Stimulated activated CD4-positive, alpha-beta T cell treated with anti-CD3 and anti-CD28 coated beads, Interleukin-12 subunit alpha, Interleukin-12 subunit beta, amount 100 ng/mL, for 24 hours (primary cell): ENCODE data around the gene ANKS3.

ENCODE experiments used
- DNase-seq, 2 experiments: peaks; one replicate each; pipeline ENCODE4 v3.0.0-alpha.2; 2020; ENCODE audit warnings: low read depth in 2 of 2

Gene ANKS3

DNA sequence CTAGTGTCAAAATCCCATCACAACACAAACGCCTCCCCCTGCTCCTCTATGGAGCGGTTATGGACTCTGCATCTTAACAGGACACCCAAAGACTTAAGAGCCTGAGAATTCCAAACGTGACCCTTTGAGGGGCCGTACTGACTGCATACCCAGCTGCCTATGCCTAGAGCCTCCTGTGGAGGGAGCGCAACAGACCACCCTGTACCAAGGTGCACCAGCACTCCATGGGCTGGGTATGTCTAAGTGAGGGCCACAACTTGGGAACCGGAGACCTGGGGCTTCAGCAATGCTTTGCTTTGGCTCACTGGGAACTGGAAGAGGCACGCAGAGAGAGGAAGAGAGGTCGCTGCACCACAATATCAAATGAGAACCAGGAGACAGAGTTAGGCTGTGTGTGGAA lies 5.4 kb downstream of the ANKS3 start:
- no peak for DNase-seq

DNA sequence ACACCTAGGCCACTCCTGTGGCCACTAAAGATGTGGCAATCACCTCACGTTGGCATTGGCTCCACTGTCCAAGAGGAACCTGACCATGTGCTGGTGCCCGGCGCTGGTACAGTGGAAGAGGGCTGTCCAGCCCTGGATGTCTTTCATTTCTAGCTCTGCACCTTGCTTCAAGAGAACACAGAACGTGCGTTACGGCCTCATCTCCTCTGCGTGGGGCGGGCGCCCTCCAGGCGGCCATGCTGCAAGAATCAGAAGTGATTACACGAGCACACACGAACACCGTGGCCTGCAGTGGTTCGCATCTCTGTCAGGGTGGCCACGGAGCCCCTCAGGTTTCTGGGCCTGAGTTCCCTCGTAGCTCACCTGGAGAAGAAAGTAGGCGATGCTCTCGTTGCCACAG lies 7.5 kb downstream of the ANKS3 start:
- no peak for DNase-seq

DNA sequence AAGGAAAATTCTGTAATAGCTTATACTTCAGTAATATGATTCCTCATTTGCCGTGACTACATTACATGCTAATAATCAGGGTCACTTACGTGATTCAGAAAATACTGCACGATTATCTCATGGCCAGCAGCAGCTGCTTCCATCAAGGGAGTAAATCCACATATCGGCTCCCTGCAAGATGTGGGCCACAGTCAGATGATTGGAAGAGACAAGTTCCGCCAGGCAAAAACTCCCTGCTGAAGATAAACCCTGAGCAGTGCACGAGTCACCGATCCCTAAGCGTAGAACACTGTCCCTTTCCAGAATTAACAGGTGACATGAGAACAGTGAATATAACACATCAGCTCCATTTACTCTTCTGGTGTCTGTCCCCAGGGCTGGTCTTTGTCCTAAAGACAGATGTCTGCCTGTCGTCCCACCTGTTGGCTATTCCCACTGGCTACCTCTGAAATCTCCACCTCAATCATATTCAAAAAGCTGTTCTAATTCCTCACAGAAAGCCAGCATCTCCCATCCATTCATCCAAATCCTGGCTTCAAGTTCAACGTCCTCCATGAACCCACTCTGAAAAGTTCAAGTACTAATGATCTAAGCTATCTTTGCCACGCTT lies 9.3 kb downstream of the ANKS3 start:
- DNase-seq: no peak

DNA sequence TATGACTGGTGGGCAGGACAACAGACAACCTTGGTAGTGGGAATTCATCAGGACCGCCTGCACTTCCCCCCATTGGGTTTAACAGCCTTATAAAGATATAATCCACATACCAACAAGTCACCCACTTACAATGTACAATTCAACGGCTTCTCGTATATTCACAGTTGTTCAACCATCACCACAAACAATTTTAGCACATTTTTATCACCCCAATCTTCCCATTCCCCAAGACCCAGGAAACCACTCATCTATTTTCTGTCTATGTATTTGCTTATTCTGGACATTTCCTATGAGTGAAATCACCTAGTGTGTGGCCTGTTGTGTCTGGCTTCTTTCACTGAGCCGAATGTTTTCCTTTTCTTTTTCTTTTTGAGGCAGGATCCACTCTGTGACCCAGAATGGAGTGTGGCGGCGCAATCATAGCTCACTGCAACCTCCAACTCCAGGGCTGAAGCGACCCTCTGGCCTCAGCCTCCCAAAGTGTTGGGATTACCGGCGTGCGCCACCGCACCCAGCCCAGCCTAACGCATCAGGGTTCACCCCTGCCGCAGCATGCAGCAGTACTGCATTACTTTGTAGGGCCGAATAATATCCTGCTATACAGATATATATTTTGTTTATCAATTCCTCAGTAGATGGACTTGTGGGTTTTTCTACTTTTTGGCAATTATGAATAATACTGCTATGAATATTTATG lies 10.9 kb downstream of the ANKS3 start:
- no peak for DNase-seq

DNA sequence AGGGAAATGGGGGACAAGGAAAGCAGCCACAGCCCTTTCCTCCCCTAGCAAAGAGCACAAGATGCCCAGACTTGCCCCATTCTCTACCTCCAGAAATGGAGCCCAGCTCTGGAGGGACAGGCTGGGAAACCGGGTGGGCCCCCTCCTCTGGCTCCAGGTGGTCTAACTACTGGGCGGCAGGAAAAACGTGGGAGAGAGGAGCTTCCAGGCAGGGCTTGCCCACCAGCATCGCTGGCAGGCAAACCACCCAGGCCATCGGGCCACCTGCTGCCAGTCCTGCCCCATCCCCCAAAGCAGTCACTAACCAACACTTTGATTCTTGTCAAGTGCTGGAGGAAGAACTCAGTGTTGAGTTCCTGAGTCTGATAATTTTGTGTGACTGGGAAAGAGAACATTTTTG lies 15.6 kb downstream of the ANKS3 start:
- no peak for DNase-seq

DNA sequence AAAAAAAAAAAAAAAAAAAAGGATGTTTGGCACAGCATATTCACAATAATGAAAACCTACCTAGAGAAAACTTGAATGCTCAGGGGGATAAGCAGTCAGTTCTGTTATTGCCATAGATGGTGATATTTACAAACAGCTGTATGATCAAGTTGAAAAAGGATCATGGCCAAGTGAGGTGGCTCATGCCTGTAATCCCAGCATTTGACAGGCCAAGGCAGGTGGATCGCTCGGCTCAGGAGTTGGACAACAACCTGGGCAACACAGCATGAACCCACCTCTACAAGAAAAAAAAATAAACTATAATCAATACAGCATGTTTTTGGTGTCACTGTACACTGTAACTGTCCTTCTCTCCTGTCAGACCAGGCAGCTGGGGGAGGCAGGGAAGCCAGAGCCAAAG lies 19.1 kb downstream of the ANKS3 start:
- no peak for DNase-seq

DNA sequence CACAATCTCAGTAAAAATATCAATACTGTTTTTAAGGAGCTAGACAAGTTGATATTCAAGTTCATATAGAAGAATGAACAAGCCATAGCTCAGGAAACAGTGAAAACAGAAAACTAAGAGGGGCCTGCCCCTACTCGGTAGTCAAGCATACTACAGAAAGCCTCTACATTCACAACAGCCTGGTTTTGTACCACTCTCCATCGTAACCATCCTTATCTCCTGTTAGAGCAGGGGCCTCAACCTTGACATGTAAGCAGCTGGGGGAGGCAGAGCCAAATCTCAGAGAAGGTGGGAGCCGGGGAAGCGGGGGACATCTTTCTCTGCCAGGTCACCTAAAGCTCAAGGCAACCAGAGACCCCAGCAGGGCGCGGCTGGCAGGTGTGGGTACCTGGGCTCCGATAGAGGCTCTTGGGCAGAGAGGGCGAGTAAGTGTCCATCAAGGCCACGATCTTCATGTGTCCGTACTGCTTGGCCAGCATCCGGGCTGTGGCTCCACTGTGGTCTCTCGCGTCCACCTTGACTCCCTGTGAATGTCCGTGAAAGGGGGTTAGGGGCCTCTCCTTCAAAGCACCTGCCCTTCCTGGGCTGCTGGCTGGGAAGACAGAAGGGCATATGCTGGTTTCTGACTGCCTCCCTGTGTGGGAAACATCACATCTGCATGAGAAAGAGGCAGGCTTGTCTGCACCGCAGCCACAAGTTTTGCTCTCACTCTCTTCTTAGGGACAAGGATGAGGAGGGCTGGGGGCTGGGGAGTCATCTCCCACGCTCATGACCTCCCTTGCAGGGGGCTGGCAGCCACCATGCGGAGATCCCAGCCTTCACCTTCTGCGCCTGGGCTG lies 20.2 kb downstream of the ANKS3 start:
- no peak for DNase-seq

DNA sequence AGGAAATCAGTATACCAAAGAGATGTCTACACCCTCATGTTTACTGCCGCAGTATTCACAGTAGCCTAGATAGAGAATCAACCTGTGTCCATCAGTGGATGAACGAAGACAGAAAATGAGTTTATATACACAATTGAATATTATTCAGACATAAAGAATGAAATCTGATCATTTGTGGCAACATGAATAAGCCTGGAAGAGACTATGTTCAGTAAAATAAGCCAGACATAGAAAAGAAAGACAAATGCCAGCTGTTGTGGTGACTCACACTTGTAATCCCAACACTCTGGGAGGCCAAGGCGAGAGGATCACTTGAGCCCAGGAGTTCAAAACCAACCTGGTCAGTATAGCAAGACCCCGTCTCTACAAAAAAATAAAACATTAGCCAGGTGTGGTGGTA lies 24.6 kb downstream of the ANKS3 start:
- no peak for DNase-seq

DNA sequence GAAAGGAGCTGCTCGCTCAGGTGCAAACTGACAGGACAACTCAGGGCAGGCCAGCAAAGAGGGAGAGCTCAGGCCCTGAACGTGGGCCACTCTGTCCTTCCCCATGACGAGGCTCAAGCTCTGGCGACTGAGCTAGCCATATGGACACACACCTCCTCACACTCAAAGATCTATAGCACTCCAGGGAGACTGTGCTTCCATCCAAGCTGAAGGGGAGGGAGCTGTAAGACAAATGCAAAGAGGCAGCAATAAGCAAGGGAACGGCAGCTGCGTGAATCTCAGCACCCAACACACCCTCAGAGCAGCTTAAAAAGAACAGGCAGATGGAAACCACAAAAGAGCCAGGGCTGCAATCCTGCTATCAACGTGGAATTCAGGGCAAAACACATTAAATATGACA lies 27.2 kb downstream of the ANKS3 start:
- DNase-seq: no peak

DNA sequence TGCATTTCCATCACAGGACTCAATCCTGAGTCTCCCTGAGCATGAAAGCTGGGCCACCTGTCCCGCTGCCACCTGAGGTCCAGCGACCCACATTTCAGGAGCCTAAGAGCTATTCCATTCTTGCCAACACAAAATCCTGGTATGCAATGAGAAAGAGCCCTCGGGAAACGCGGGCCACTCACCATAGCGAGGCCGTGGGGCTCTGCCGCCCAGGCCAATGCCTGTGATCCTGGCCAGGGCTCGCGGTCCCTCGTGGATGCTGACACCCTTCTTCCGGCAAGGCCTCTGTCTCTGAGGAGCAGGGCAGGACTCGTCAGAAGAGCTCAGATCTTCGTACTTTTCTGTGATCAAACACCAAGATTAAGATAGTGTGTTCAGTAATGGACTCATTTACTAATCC lies 29.2 kb downstream of the ANKS3 start:
- no peak for DNase-seq

DNA sequence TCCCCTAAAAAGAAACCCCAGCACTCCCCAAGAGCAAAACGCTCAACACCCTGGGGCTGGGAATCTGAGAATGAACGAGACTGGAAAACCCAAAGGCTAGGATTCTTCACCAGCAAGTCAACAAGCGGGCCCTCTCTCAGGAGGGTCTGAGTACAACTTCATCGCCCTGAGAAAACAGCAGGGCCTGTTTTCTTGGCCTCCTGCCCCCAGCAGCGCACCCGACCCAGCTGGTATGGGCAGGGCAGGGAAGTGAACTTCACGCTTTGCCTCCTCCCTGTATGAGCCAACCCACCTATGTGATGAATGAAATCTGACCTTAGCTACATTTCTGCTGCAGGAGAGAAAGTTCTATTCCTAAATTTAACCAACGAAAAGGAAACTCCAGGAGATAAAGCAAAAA lies 29.6 kb downstream of the ANKS3 start:
- DNase-seq: no peak

DNA sequence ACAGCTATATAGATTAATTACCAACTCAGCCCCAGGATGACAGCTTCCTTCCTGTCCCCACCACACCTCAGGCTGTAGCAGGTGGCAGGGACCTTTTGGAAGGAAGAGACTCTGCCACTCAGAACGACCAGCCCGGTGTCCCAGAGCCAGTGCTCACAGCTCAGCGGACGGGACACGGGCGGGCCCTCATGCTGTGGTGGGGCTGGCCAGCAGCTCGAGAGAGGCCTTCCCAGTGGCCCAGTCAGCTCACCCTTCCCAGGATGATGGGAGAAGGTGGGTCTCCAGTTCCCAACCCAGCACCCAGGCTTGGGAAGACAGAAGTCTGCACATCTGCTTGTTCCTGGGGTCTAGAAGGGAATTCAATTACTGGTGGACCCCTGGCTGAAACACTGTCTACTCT lies 30.2 kb downstream of the ANKS3 start:
- DNase-seq: no peak

DNA sequence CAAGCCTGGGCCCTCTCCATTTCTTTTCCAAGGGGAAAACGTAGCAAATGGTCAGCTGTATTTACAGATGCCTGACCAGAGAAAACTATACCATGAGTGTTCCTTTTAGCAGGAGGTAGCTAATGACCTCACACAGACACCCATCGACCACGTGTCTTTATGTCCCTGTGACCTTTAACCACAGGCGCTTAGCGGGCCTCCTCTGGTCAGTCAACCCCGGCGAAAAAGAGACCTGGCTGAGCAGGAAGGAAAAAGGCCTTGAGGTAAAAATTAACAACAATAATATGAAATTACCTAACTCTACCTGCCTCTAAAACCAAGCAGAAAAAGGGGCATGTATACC lies 31.6 kb downstream of the ANKS3 start:
- no peak for DNase-seq

DNA sequence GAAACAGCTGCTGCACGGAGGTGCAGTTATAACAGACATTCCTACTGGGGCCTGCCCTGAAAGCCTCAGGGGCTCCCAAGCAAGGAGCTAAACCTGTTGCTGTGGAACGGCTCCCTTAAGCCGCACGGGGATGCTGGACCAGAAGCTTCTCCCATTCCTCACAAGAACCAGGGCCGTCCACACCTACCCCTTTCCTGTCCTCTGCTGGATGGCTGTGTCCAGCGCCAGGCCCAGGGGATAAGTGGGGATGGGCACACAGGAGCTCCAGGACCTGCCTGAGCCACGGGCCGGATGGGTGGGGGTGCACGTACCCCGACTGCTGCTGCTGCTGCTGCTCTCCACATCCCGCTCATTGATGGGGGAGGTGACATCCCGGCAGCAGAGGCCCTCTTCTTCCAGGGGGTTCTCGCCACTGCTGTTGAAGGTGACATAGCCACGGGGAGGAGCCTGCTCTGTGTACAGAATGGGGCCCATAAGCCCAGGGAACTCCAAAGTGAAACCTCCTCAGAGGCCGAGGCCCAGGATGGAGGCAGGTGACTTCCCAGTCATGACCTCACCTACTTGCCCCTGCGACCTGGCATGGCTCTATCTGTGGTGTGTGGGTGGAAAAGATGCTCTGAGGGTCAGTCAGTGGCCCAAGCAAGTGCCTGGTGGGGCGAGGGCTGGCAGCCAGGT lies 32.1 kb downstream of the ANKS3 start:
- DNase-seq: no peak

DNA sequence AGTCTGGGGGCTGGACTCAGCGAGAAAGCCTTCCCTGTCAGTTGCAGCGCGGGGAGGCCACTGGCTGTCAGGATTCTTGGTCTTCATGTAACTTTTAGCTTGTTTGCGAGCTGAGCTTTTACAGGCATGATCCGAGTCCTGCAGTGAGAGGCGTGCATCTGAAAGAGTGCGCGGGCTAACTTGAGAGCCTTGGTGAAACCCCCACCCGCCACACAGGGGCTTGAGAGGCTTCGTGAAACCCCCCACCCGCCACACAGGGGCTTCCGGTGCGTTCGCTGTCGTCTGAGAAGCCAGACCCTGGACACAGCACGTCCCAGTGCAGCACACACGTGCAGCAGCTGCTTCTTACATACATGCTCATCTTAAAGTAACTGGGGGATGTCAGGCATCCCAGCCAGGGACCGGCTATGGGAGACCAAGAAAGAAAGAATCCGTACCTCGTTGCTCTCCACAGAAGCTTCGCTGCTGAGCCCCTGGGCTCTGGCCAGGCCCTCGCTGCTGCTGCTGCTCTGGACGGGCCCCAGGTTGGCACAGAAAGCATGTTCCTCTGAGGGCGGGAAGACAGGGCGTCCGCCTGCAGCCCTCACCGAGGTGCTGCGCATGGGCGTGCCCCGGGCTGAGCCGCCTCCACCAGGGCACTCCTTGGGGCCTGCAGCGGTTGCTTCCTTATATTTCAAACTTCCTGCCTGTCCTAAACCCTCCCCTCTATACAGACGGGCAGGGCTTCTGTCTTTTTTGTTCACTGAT lies 32.9 kb downstream of the ANKS3 start:
- DNase-seq: no peak

DNA sequence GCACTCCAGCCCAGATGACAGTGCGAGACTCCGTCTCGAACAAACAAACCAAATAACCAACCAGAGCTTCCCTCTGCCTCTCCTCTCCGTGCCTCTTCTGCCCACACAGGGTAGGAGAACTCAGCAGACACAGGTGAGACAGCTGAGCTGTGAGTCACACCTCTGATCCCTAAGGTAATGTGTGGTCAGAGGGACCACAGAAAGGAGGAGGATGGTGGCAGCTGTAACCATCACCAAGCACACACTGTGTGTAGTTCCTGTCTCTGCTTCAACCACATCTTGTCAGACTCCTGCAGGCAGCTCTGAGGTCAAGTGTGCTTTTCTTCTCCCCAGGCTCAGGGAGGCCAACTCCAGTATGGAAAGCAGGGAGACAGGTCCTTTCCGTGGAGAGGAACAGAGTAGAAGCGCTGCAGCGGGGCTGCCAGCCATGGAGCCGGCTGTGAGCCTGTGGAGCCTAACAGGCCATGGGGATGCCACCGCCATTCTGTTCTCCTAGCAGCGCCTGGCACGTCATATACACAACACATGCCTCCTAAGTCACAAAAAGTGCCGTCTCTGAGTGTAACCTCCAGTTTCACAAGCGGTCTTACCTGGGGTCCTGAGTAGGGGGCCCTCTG lies 33.6 kb downstream of the ANKS3 start:
- no peak for DNase-seq

DNA sequence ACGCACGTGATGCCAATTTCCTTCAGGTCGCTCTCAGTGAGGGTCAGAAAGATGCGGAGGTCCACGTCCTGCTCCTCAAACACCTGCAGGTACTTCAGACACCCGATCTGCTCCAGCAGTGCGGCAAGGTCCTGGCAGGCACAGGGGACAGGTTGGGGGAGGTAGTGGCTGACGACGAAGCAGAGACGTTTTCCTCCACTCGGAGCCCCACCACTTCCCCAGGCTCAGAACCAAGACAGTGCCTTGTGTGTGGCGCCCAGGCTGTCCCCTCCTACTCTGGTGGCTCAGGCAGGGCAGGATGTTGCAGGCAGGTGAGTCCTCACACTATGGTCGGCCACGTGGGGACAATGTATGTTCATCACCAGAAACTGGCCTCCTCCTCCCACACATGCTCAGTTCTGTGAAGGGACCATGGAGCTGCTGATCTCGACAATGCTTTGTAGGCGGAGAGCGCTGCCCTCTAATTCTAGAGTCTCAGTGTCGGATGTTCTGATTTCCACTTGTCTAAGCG lies 35.0 kb downstream of the ANKS3 start:
- no peak for DNase-seq

DNA sequence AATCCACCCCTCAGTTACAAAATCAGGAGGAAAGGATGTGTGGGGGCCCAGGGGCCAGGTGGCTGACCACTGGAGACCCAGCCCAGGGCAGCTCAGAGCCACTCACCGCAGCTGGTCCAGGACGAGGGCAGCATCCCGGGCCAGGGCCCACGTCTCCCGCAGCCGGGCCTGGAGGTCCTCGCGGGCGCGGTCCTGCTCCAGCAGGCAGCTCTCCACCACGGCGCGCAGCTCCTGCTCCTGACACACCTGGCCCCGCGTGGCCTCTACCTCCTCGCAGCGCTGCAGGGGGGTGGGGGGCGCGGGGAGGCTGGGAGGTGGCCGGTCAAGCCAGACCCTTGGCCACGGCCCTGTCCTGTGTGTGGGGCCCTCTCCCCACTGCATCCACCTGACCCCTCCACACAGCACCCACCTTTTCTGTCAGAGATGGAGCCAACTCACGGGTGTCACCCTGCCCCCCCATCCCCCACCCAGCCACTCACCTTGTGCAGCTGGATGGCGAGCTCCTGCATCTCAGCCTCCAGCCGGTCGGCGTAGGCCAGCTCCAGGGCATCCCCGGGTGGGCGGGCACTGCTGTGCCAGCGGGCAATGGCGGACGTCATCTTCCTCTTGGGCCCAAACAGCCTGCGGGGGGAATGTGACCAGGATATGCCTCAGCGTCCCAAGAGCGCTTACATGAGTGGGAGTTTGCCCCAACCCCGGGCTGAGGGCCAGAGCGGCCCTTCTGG lies 35.6 kb downstream of the ANKS3 start:
- DNase-seq: no peak

DNA sequence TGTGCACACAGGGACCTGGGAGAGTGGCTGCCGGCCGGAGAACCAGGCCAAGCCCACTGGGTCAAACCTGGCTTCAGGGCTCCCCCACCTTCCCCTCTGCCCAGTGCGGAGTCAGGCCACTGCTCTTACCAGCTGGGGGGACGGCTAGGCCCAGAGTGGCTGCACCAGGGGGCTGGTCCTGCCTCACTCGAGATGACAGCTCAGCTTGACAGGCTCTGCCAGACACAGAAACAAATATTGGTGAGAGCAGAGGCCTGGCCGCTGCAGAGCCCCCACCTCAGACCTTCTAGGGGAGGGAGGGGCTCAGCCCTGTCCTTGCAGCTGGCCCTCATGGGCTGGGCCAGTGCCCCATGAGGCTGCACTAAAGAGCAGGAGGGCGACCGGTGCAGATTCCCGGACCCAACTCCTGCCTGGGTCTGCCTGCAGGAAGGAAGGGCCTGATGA lies 36.2 kb downstream of the ANKS3 start:
- DNase-seq: no peak
